HCT116 (cell line): Measurements from ENCODE around the gene B4GALNT3.

Source experiments
- CEBPB ChIP-seq: IDR thresholded peaks from 2 replicates; pipeline ENCODE4 v1.6.1; 2012; ENCODE audit warnings: low read depth
- CTCF ChIP-seq, 3 experiments: fragments of 200-600 bp in 1 of 3; sonication (generic) in 1 of 3; IDR thresholded peaks in 2 of 3; conservative IDR thresholded peaks in 1 of 3; 2 replicates each; pipeline ENCODE4 v1.5.1; 2012 to 2017; ENCODE audit warnings: low read depth in 2 of 3, low read length in 2 of 3, antibody characterized with exemption in 1 of 3, borderline replicate concordance in 1 of 3, control low read depth in 1 of 3, mild to moderate bottlenecking in 1 of 3, mixed read lengths in 1 of 3, mixed run types in 1 of 3, moderate library complexity in 1 of 3; ENCODE audit not compliant: insufficient read depth in 1 of 3
- ELF1 ChIP-seq: IDR thresholded peaks from 2 replicates; pipeline ENCODE4 v1.6.1; 2012; ENCODE audit warnings: low read depth, borderline replicate concordance
- EZH2 ChIP-seq: fragments of 200-600 bp; sonication (generic); IDR thresholded peaks from 2 replicates; pipeline ENCODE4 v1.6.1; 2017; ENCODE audit warnings: antibody characterized with exemption, mixed run types
- EZH2phosphoT487 ChIP-seq: fragments of 200-600 bp; IDR thresholded peaks from 2 replicates; pipeline ENCODE4 v1.6.1; 2018; ENCODE audit warnings: antibody characterized with exemption, borderline replicate concordance
- FOSL1 ChIP-seq: IDR thresholded peaks from 2 replicates; pipeline ENCODE4 v1.6.1; 2012; ENCODE audit warnings: low read depth
- POLR2A ChIP-seq: IDR thresholded peaks from 2 replicates; pipeline ENCODE4 v1.7.0; 2011; ENCODE audit warnings: borderline replicate concordance; ENCODE audit not compliant: insufficient read depth, insufficient read length; ENCODE audit errors: extremely low read depth
- RAD21 ChIP-seq: IDR thresholded peaks from 2 replicates; pipeline ENCODE4 v1.6.1; 2012; ENCODE audit warnings: low read depth, mild to moderate bottlenecking
- REST ChIP-seq: IDR thresholded peaks from 2 replicates; pipeline ENCODE4 v1.6.1; 2012; ENCODE audit warnings: low read depth
- ZBTB33 ChIP-seq: IDR thresholded peaks from 2 replicates; pipeline ENCODE4 v1.6.1; 2011; ENCODE audit warnings: mild to moderate bottlenecking, low read length, moderate library complexity; ENCODE audit not compliant: insufficient replicate concordance; ENCODE audit errors: extremely low read depth

GRCh38 chr12:574475-575128, 114.9 kb downstream of the B4GALNT3 start:
- TF ChIP-seq CTCF (IDR thresholded peaks at IDR 0.05 in 2 of 3, conservative IDR thresholded peaks at IDR 0.05 in 1 of 3; ENCODE audit: borderline replicate concordance in 1 of 3, insufficient read depth in 1 of 3, low read depth in 2 of 3, low read length in 2 of 3) (no peak), REST (no peak), RAD21 (no peak), POLR2A (no peak), FOSL1 (no peak), ZBTB33 (no peak), CEBPB (no peak), ELF1 (no peak), EZH2 (no peak), EZH2phosphoT487 (no peak)
